GM06990 (cell line): ENCODE results near the gene HOXD12.

ENCODE experiments used
- DNase-seq: peaks from one replicate; pipeline ENCODE4 v3.0.0-alpha.2; 2011; ENCODE audit not compliant: insufficient read length; ENCODE audit errors: extremely low read depth
- H3K27me3 ChIP-seq: replicated peaks from 2 replicates; pipeline ENCODE4 v1.6.0; 2011; ENCODE audit warnings: low read length; ENCODE audit not compliant: control insufficient read depth, insufficient read depth
- H3K36me3 ChIP-seq: 2 replicates; pipeline ENCODE4 v1.5.1; 2011; ENCODE audit warnings: low read length; ENCODE audit not compliant: control insufficient read depth, insufficient read depth
- H3K4me3 ChIP-seq: replicated peaks from 2 replicates; pipeline ENCODE4 v1.5.1; 2011; ENCODE audit warnings: low read depth, mild to moderate bottlenecking, control low read depth, low read length
- TF ChIP-seq, protein P1 (sequence below): IDR thresholded peaks from 2 replicates; pipeline ENCODE4 v1.5.1; 2011; ENCODE audit warnings: low read length, control low read depth, mild to moderate bottlenecking, inconsistent platforms; ENCODE audit not compliant: insufficient read depth, poor library complexity, severe bottlenecking

HOXD12 gene

DNA sequence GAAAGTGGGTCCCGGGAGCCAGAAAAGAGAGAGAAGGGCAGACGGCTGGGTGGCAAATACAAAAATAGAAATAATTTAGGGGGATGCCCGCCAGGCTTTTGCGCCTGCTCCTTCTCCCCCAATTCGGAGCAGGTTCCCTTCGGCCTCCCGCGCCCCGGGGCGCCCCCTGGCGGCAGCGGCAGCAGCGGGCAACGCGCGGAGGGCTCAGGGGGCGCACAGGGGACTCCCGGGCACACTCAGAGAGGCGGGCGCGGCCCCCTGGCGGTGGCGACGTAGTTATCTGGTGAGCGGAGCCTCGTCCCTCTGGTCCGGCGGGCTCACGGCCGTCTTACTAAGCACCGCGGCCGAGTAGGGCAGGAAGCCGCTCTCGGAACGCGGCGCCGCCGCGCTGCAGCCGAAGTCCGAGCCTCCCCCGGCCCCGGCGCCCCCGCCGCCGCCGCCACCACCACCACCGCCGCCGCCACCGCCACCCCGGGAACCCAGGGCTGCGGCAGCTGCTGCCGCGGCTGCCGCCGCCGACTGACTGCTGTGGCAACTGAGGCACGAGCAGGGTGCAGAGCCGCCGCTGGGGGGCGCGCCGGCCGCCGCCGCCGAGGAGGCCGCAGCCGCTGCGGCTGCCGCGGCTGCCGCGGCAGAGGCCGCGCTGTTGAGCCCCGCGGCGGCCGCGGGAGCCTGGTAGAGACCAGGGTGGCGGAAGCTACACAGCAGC lies 19.6 kb upstream of the HOXD12 start:
- peak; percentile 64 for DNase-seq
- Histone ChIP-seq H3K36me3 (no peaks in the 10 kb centered on the region), H3K4me3 (no peak overlapping the region), H3K27me3 (peaks cover 3% of the 10 kb centered on the region; the same call in 1 of the 2 replicates)
- TF ChIP-seq, protein P1, sequence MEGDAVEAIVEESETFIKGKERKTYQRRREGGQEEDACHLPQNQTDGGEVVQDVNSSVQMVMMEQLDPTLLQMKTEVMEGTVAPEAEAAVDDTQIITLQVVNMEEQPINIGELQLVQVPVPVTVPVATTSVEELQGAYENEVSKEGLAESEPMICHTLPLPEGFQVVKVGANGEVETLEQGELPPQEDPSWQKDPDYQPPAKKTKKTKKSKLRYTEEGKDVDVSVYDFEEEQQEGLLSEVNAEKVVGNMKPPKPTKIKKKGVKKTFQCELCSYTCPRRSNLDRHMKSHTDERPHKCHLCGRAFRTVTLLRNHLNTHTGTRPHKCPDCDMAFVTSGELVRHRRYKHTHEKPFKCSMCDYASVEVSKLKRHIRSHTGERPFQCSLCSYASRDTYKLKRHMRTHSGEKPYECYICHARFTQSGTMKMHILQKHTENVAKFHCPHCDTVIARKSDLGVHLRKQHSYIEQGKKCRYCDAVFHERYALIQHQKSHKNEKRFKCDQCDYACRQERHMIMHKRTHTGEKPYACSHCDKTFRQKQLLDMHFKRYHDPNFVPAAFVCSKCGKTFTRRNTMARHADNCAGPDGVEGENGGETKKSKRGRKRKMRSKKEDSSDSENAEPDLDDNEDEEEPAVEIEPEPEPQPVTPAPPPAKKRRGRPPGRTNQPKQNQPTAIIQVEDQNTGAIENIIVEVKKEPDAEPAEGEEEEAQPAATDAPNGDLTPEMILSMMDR, result peak; percentile 36

DNA sequence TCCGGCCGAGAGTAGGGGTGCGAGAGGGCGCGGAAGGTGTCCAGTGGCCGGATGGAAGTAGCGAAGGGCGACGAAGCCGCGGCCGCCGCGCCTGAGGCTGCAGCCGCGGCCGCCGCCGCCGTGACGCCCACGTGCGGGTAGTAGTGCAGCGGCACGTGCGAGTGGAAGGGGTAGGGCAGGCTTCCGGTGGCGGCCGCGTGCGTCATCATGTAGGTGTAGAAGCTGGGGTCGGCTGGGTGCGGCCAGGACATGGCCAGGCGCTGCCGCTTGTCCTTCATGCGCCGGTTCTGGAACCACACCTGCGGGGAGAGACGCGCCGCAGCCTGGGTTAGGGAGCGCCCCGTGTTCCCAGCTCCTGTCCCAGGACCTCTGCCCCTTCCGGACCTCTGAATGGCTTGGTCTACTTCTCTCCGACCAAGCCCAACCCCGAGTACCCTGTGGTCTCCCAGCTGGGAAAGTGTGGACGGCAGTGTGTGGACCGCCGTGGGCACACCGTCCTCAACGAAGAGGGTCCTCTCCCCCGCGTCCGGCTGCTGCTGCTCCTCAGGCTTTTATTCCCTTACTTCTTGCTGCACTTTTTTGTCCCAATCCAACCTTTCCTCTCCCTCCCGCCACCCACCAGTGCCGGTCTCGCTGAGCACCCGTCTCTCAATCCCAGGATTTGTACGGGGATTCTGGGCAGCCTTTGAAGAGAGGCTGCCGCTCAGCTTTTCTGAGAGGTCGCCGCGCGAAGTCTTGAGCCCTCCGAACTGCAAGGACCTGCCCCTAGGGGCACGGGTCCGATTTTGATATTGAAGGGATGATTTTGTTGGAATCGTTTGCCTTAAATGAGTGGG lies 18.8 kb upstream of the HOXD12 start:
- TF ChIP-seq, protein P1, result no peak
- peaks cover 1% of the 10 kb centered on the region; the same call in 1 of the 2 replicates for H3K27me3 ChIP-seq
- no peaks in the 10 kb centered on the region for H3K36me3 ChIP-seq
- H3K4me3 ChIP-seq, result no peak overlapping the region
- no peak for DNase-seq

DNA sequence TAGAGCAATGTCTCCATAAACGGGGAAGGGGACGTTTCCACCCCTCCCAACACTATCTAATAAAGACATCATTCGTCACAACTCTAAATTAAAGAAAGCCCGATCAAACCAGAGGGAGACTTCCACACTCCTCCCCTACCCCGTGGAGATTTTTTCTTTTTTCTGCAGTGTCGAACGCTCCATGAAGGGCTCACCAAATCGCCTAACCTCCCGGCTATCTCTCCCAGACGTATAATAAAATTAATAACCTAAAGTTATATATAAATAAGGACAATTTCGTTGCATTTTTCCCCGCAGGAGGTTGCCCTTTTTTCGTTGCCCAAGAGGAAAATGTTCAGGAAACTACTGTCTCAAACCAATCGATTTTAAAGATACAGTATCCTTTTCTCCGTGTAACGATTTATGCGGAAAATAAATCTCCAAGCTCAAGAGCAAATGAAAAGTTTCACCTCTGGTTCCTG lies 18.2 kb upstream of the HOXD12 start:
- peaks cover 1% of the 10 kb centered on the region; the same call in 1 of the 2 replicates for H3K27me3 ChIP-seq

DNA sequence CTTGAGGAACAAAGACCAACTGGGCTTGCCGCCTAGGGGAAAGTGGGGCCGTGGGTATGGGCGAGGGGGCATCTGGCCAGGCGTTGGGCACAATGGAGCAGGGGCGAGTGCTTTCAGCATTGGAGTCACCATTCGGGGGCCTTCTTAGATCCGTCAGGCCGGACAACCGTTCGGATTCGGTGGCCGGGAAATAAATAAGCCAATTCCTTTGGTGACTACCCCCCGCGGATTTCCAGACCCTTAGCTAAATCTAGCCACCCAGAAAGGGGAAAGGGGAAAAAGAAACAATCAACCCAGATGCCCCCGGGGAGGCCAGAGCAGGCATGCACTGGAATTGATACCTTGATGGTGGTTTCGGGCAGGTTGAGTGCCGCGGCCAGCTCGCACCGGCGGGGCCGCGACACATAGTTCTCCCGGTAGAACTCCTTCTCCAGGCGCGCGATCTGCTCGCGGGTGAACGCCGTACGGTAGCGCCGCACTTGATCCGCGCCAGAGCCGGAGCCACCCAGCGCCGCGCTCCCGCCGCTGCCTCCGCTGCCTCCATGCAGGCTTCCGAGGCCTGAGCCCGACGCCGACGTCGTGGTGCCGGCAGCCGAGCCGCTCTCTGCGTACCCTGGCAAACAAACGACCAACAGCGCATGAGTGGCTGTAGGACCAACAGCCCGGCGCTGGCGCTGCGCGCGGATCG lies 17.6 kb upstream of the HOXD12 start:
- H3K27me3 ChIP-seq, result peaks cover 1% of the 10 kb centered on the region; the same call in 1 of the 2 replicates
- no peaks in the 10 kb centered on the region for H3K36me3 ChIP-seq
- H3K4me3 ChIP-seq, result no peak overlapping the region
- TF ChIP-seq, protein P1, result no peak
- no peak for DNase-seq

More for the DNA sequence above, 18.2 kb upstream of the HOXD12 start:
- H3K36me3 ChIP-seq, result no peaks in the 10 kb centered on the region
- no peak for DNase-seq
- no peak overlapping the region for H3K4me3 ChIP-seq
- TF ChIP-seq, protein P1, result no peak

DNA sequence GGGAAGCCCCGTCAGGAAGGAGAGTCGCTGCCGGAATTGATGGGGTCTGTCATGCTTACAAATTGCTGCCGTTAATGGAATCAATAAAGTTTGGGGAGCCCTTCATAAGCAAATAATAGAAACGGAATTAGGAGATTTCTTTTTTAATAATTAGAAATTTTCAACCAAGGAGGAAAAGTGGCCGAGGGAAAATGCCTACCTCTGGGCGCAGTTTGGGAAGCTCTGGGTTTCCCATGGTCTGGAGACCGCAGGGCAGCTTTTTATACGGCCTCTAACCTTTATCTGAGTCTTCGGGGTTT lies 17.1 kb upstream of the HOXD12 start:
- no peak overlapping the region for H3K4me3 ChIP-seq
- peaks cover 1% of the 10 kb centered on the region; the same call in 1 of the 2 replicates for H3K27me3 ChIP-seq

More for the DNA sequence above, 17.1 kb upstream of the HOXD12 start:
- DNase-seq, result no peak
- no peaks in the 10 kb centered on the region for H3K36me3 ChIP-seq
- TF ChIP-seq, protein P1, result no peak
